Naive thymus-derived CD4-positive, alpha-beta T cell (primary cell): ENCODE results near the gene MAMLD1. TPM values are rescaled to one million over a fixed set of nuclear protein-coding genes. Genes with fewer than 3 reads are reported as not detected.

Experiments
- ATAC-seq: fragments of 150-1000 bp; cut with Tn5 transposase; 2 replicates; pipeline ENCODE4 v1.10.0; 2021; ENCODE audit warnings: mild to moderate bottlenecking, moderate library complexity
- CTCF ChIA-PET: fragments of 350-600 bp; sonication (Branson Sonifier 250); formaldehyde crosslinking; loops from one replicate; lab custom pipeline; 2021; ENCODE audit warnings: antibody characterized with exemption; lab: Charles Lee
- POLR2A ChIA-PET: fragments of 350-600 bp; sonication (Branson Sonifier 250); formaldehyde crosslinking; loops from one replicate; lab custom pipeline; 2021; ENCODE audit warnings: antibody characterized with exemption, inconsistent platforms; lab: Charles Lee
- DNase-seq, 9 donors: peaks; one replicate each; pipeline versions ENCODE4 v3.0.0 to v3.0.0-alpha.2; 2020 to 2022; ENCODE audit warnings: mixed read lengths in 1 of 9
- H3K27ac ChIP-seq: one replicate; pipeline ENCODE4 v1.7.0; 2013; ENCODE audit warnings: mild to moderate bottlenecking, low read depth, low read length, moderate library complexity
- H3K27me3 ChIP-seq, 2 donors: one replicate each; pipeline ENCODE4 v1.7.0; 2013; ENCODE audit warnings: low read length in 2 of 2, mild to moderate bottlenecking in 2 of 2, moderate library complexity in 2 of 2; ENCODE audit not compliant: control insufficient read depth in 2 of 2, insufficient read depth in 2 of 2
- H3K36me3 ChIP-seq, 3 experiments: 1 replicate in 2 of 3; 2 replicates in 1 of 3; pipeline ENCODE4 v1.7.0; 2013; ENCODE audit warnings: low read length in 3 of 3, mild to moderate bottlenecking in 3 of 3, moderate library complexity in 1 of 3; ENCODE audit not compliant: insufficient read depth in 3 of 3, control insufficient read depth in 2 of 3
- H3K4me1 ChIP-seq, 2 donors: one replicate each; pipeline ENCODE4 v1.7.0; 2013; ENCODE audit warnings: low read length in 2 of 2, mild to moderate bottlenecking in 2 of 2, moderate library complexity in 1 of 2; ENCODE audit not compliant: control insufficient read depth in 2 of 2, insufficient read depth in 2 of 2
- H3K4me3 ChIP-seq: 2 replicates; pipeline ENCODE4 v1.7.0; 2013; ENCODE audit warnings: mild to moderate bottlenecking, low read length
- H3K9me3 ChIP-seq, 3 experiments: 1 replicate in 2 of 3; 2 replicates in 1 of 3; pipeline ENCODE4 v1.7.0; 2013; ENCODE audit warnings: low read length in 3 of 3; ENCODE audit not compliant: control insufficient read depth in 2 of 3
- H3K27ac Mint-ChIP-seq, 9 donors: one replicate each; pipeline ENCODE4 v1.8.0; 2020 to 2022; ENCODE audit warnings: mixed read lengths in 9 of 9, mild to moderate bottlenecking in 8 of 9, moderate library complexity in 5 of 9, inconsistent platforms in 2 of 9
- H3K27me3 Mint-ChIP-seq, 5 donors: one replicate each; pipeline ENCODE4 v1.8.0; 2021 to 2022; ENCODE audit warnings: mixed read lengths in 5 of 5, mild to moderate bottlenecking in 1 of 5
- H3K36me3 Mint-ChIP-seq, 5 donors: one replicate each; pipeline ENCODE4 v1.8.0; 2020 to 2022; ENCODE audit warnings: mixed read lengths in 5 of 5, mild to moderate bottlenecking in 3 of 5, inconsistent platforms in 1 of 5
- H3K4me1 Mint-ChIP-seq, 7 donors: one replicate each; pipeline ENCODE4 v1.8.0; 2020 to 2022; ENCODE audit warnings: mixed read lengths in 7 of 7, mild to moderate bottlenecking in 3 of 7, inconsistent platforms in 1 of 7
- H3K4me3 Mint-ChIP-seq, 10 donors: one replicate each; pipeline ENCODE4 v1.8.0; 2020 to 2022; ENCODE audit warnings: mild to moderate bottlenecking in 10 of 10, mixed read lengths in 10 of 10, moderate library complexity in 6 of 10, inconsistent platforms in 2 of 10
- H3K9me3 Mint-ChIP-seq, 11 donors: one replicate each; pipeline ENCODE4 v1.8.0; 2020 to 2022; ENCODE audit warnings: mixed read lengths in 11 of 11, mild to moderate bottlenecking in 4 of 11, inconsistent platforms in 1 of 11, moderate library complexity in 1 of 11
- intact Hi-C, 2 donors: fragments of 100-400 bp; cut with micrococcal nuclease; formaldehyde crosslinking; loops; one replicate each; pipeline ENCODE4 v1.15.1; 2023
- polyA plus RNA-seq, 2 donors: library from polyadenylated mRNA; unstranded; fragments of 300-500 nt; fragmentation: Illumina TruSeq; gene quantifications; one replicate each; pipeline ENCODE4 v1.2.3, GENCODE V29; 2021
- total RNA-seq, 6 experiments: library from RNA in 5 of 6; stranded (reverse) in 5 of 6; gene quantifications; 1 replicate in 5 of 6; 2 replicates in 1 of 6; pipeline ENCODE4 v1.2.3 and lab custom pipeline; 2021 to 2026

The MAMLD1 gene
- total and polyA plus RNA-seq, 7 experiments from 2014 or later = 0.13 to 8.9 (median 0.36) TPM; not detected in 1

DNA sequence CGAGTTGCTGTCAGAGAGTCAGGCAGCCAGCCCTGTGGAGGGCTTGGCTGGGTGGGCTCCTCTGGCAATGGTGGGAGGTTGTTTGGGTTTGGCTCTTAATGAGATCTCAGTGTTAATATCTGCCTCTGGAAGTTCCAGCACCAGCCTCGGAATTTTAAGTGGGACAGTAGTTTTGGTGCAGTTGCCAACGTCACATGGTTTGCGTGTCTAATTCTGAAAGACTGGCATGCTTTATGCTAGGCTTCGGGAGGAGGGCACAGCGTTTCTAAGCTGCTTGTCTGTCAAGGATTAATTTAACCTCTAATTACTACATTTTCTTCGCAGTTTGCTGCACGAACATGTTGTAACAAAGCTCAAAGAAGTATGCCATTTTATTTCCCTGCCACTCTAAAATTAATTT, 9.2 kb downstream of the MAMLD1 start:
- H3K27ac Mint-ChIP-seq = no peak overlapping the region

DNA sequence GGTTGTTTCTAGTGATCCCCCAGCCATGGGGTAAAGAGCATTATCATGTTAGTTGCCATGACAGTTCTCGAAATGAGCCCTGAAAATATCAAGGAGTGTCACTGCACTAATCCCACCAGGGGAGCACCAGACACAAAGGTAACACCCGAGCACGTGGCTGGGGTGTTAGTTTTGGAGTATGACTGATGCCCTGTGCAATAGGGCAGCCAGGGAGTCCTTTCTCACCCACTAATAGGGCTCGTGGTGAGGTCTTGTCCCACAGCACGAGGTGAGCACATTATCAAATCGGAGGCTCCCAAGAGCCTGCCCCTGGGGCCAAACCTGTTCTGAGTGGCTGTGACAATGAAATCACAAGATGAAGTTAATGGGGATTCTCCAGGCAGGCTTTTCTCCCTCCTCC, 9.6 kb downstream of the MAMLD1 start:
- H3K36me3 Mint-ChIP-seq = peaks cover 0 to 5% (median 0%) of the 10 kb centered on the region in 5 donors
- no peak for DNase-seq
- H3K4me1 Mint-ChIP-seq = no peaks in the 10 kb centered on the region
- intact Hi-C loops = no loop called here
- H3K4me3 ChIP-seq = no peak overlapping the region
- H3K4me3 Mint-ChIP-seq = no peak overlapping the region
- ATAC-seq = no peak
- no peak overlapping the region for H3K27ac Mint-ChIP-seq
- no peaks in the 10 kb centered on the region for H3K9me3 ChIP-seq
- no peaks in the 10 kb centered on the region for H3K4me1 ChIP-seq
- no peaks in the 10 kb centered on the region for H3K9me3 Mint-ChIP-seq
- H3K27me3 Mint-ChIP-seq = no peaks in the 10 kb centered on the region
- no peak overlapping the region for H3K27ac ChIP-seq
- no peaks in the 10 kb centered on the region for H3K36me3 ChIP-seq
- H3K27me3 ChIP-seq = no peaks in the 10 kb centered on the region
- CTCF ChIA-PET = no interaction called here
- POLR2A ChIA-PET = no interaction called here

More for the DNA sequence above, 9.2 kb downstream of the MAMLD1 start:
- no peaks in the 10 kb centered on the region for H3K9me3 ChIP-seq
- POLR2A ChIA-PET = no interaction called here
- no peaks in the 10 kb centered on the region for H3K36me3 ChIP-seq
- Mint-ChIP-seq H3K27me3 (no peaks in the 10 kb centered on the region), H3K9me3 (no peaks in the 10 kb centered on the region), H3K36me3 (peaks cover 0 to 5% (median 0%) of the 10 kb centered on the region in 5 donors), H3K4me3 (no peak overlapping the region), H3K4me1 (no peaks in the 10 kb centered on the region)
- CTCF ChIA-PET = no interaction called here
- no peaks in the 10 kb centered on the region for H3K27me3 ChIP-seq
- DNase-seq (no peak), ATAC-seq (no peak)
- no peak overlapping the region for H3K4me3 ChIP-seq
- H3K27ac ChIP-seq = no peak overlapping the region
- intact Hi-C loops = no loop called here
- H3K4me1 ChIP-seq = no peaks in the 10 kb centered on the region

DNA sequence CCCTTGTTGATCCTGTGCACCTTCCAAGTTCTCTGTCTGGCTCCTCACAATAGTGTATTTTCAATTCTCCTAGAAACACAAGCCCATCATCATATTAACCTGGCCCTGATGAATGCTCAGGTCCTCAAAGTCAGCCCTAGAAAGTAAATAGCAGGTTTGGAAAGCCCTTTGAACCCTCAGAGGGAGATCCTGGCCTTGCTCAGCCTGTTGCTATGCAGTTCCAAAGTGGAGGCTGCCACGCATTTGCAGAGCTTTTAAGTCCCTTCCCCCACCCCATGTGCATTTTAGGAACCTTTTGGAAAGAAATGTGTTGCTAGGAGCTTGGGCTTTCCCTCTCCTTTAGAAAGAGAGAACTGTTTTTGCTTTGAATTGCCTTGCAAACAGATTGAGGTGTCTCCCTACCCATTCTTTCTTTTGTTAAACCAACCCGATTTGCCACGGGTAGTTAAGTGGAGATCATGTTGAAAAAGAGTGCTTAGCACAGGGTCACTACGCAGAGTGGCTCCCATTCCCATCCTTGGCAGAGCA, 12.2 kb downstream of the MAMLD1 start:
- ChIA-PET CTCF (no interaction called here), POLR2A (no interaction called here)
- no peak overlapping the region for H3K4me3 Mint-ChIP-seq
- peaks cover 0 to 2% (median 0%) of the 10 kb centered on the region in 5 donors for H3K36me3 Mint-ChIP-seq
- H3K9me3 ChIP-seq = no peaks in the 10 kb centered on the region
- intact Hi-C loops = no loop called here
- H3K36me3 ChIP-seq = no peaks in the 10 kb centered on the region
- DNase-seq = no peak
- H3K27me3 Mint-ChIP-seq = no peaks in the 10 kb centered on the region
- no peaks in the 10 kb centered on the region for H3K4me1 ChIP-seq
- H3K9me3 Mint-ChIP-seq = no peaks in the 10 kb centered on the region
- no peaks in the 10 kb centered on the region for H3K4me1 Mint-ChIP-seq
- H3K27me3 ChIP-seq = no peaks in the 10 kb centered on the region
- H3K4me3 ChIP-seq = no peak overlapping the region
- no peak overlapping the region for H3K27ac Mint-ChIP-seq
- ATAC-seq = no peak
- H3K27ac ChIP-seq = no peak overlapping the region

DNA sequence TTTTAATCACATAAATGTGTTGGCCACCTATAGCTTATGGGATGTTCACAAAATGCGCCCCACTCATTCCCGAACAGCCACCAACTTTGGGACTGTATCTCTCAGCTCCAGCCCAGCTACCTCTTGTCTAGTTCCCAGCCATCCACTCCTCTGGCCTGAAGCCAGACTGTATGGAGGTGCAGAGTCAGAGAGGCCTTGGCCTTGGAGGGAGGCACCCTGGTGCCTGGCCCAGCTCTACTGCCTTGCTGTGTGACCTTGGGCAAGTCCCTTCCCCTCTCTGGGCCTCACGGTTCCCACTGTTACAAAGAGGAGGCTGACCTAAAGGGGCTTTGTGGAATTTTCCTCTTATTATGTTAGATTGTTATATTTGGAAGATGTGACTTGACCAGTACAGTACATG, 13.9 kb downstream of the MAMLD1 start:
- intact Hi-C loops = no loop called here
- H3K27ac Mint-ChIP-seq = no peak overlapping the region
- no peak overlapping the region for H3K4me3 Mint-ChIP-seq
- Histone ChIP-seq H3K4me3 (no peak overlapping the region), H3K9me3 (no peaks in the 10 kb centered on the region), H3K36me3 (no peaks in the 10 kb centered on the region), H3K27ac (no peak overlapping the region), H3K4me1 (no peaks in the 10 kb centered on the region), H3K27me3 (no peaks in the 10 kb centered on the region)
- ChIA-PET CTCF (no interaction called here), POLR2A (no interaction called here)
- no peak for DNase-seq
- peaks cover 0 to 8% (median 0%) of the 10 kb centered on the region in 7 donors for H3K4me1 Mint-ChIP-seq
- H3K9me3 Mint-ChIP-seq = no peaks in the 10 kb centered on the region
- no peak for ATAC-seq
- H3K36me3 Mint-ChIP-seq = peaks cover 0 to 2% (median 0%) of the 10 kb centered on the region in 5 donors
- peaks cover 0 to 3% (median 0%) of the 10 kb centered on the region in 5 donors for H3K27me3 Mint-ChIP-seq

DNA sequence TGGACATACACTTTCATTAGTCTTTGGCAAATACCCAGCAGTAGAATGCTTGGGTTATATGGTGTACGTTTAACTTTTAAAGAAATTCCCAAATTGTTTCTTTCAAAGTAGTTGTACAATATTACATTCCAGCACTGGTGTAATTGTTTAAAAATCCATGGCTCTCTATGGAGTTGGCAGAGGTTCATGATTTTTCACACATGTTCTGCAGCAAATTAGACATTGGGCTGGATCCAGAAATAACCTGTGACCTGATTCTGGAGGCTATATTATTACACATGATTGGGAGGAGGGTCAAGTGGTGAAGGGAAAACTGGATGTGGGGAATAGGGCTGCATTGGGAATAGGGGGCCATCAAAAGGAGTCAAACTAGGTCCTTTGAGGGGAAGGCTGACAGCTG, 41.9 kb downstream of the MAMLD1 start:
- POLR2A ChIA-PET = no interaction called here
- DNase-seq = no peak
- Histone ChIP-seq H3K27ac (no peak overlapping the region), H3K4me3 (no peak overlapping the region), H3K4me1 (peaks cover 1 to 4% of the 10 kb centered on the region in 2 donors), H3K9me3 (no peaks in the 10 kb centered on the region), H3K27me3 (no peaks in the 10 kb centered on the region), H3K36me3 (no peaks in the 10 kb centered on the region)
- no peaks in the 10 kb centered on the region for H3K36me3 Mint-ChIP-seq
- H3K27me3 Mint-ChIP-seq = no peaks in the 10 kb centered on the region
- no peak overlapping the region for H3K27ac Mint-ChIP-seq
- CTCF ChIA-PET = no interaction called here
- no peak overlapping the region for H3K4me3 Mint-ChIP-seq
- peaks cover 0 to 25% (median 5%) of the 10 kb centered on the region in 7 donors for H3K4me1 Mint-ChIP-seq
- intact Hi-C loops = no loop called here
- ATAC-seq = no peak
- peaks cover 0 to 3% (median 0%) of the 10 kb centered on the region in 11 donors for H3K9me3 Mint-ChIP-seq

DNA sequence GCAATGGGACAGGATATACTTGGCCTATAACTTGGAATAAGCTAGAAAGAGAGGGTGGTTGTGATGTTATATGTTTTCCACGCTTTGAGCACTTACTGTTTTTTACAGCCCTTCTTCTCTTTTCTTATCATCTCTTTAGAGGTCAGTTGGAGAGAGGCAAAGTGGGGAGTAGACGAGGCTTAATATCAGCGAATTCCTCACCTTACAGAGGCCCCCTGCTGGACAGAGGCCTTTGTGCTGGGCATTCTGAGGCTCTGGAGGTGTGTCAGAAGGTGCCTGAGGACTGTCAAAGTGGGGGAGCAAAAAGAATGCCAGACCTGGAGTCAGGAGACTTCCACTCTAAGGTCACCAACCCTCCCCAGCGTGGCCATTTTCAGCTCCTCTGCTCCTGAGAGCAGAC, 42.5 kb downstream of the MAMLD1 start:
- no peak for DNase-seq

DNA sequence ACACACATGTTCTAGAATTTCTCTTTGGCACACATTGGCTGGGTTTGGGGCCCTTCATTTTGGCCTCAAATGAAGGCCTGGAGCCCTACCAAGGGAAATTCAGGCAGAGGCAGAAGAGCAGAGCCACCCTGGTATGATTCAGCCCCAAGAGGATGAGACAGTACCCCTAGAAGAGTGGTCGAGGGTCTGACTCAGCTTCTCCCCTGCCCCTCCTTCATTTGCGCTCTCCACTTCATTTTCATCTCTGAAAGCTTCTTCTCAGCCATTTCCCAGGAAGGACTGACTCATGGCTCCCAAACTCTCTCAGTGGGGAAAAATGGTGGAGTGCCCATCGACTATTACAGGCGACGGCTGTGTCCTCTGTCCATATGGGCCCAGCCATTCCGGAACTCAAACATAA, 43.5 kb downstream of the MAMLD1 start:
- ATAC-seq (no peak), DNase-seq (no peak)
- ChIA-PET POLR2A (no interaction called here), CTCF (no interaction called here)
- Histone ChIP-seq H3K9me3 (no peaks in the 10 kb centered on the region), H3K4me3 (no peak overlapping the region), H3K4me1 (peaks cover 10 to 18% of the 10 kb centered on the region in 2 donors), H3K27ac (no peak overlapping the region), H3K27me3 (no peaks in the 10 kb centered on the region), H3K36me3 (no peaks in the 10 kb centered on the region)
- Mint-ChIP-seq H3K27me3 (no peaks in the 10 kb centered on the region), H3K4me3 (no peak overlapping the region), H3K4me1 (peaks cover 5 to 41% (median 16%) of the 10 kb centered on the region in 7 donors), H3K36me3 (peaks cover 0 to 3% (median 0%) of the 10 kb centered on the region in 5 donors), H3K9me3 (peaks cover 0 to 2% (median 0%) of the 10 kb centered on the region in 11 donors), H3K27ac (no peak overlapping the region)
- intact Hi-C loops = no loop called here

More for the DNA sequence above, 42.5 kb downstream of the MAMLD1 start:
- ChIA-PET CTCF (interaction anchor here (0.6 kb wide), 1 partner anchor 215 kb away, joined by 3 read pairs; no protein-coding TSS in a partner anchor), POLR2A (no interaction called here)
- H3K4me3 ChIP-seq = no peak overlapping the region
- peaks cover 0 to 3% (median 0%) of the 10 kb centered on the region in 11 donors for H3K9me3 Mint-ChIP-seq
- H3K4me3 Mint-ChIP-seq = no peak overlapping the region
- peaks cover 3 to 31% (median 8%) of the 10 kb centered on the region in 7 donors for H3K4me1 Mint-ChIP-seq
- no peak overlapping the region for H3K27ac Mint-ChIP-seq
- no peaks in the 10 kb centered on the region for H3K27me3 ChIP-seq
- H3K36me3 ChIP-seq = no peaks in the 10 kb centered on the region
- H3K9me3 ChIP-seq = no peaks in the 10 kb centered on the region
- H3K27me3 Mint-ChIP-seq = no peaks in the 10 kb centered on the region
- intact Hi-C loops = no loop called here
- no peak for ATAC-seq
- H3K27ac ChIP-seq = no peak overlapping the region
- peaks cover 7 to 8% of the 10 kb centered on the region in 2 donors for H3K4me1 ChIP-seq
- H3K36me3 Mint-ChIP-seq = peaks cover 0 to under 1% (median 0%) of the 10 kb centered on the region in 5 donors
